ENCODE results near the gene RBMS1. TPM values are rescaled to one million over a fixed set of nuclear protein-coding genes. Genes with fewer than 3 reads are reported as not detected.

The RBMS1 gene
- total and polyA plus RNA-seq, 3 donors from 2014 or later, result 26.8 to 34.7 (median 30.0) TPM

GRCh38 chr2:160390544-160391455 is 102.8 kb downstream of the RBMS1 start:
- intact Hi-C loops (cut with DNase I; ENCODE audit: low total_unique reads), result no loop called here
- Histone ChIP-seq H3K27ac (no peak overlapping the region), H3K9me3 (no peaks in the 10 kb centered on the region), H3K27me3 (no peaks in the 10 kb centered on the region), H3K36me3 (ENCODE audit: low read depth, missing control alignments) (no peaks in the 10 kb centered on the region), H3K4me3 (no peak overlapping the region), H3K4me1 (peaks cover 19% of the 10 kb centered on the region)
- no peak for DNase-seq
- TF ChIP-seq POLR2A (IDR thresholded peaks at IDR 0.05) (no peak), CTCF (IDR thresholded peaks at IDR 0.05) (no peak)
- WGBS, 2 donors, result 82 to 84% methylated on average over 7 of the region's 7 CpGs

GRCh38 chr2:160389875-160390274 is 103.7 kb downstream of the RBMS1 start:
- Histone ChIP-seq H3K4me1 (peaks cover 19% of the 10 kb centered on the region), H3K27me3 (no peaks in the 10 kb centered on the region), H3K36me3 (ENCODE audit: low read depth, missing control alignments) (no peaks in the 10 kb centered on the region), H3K27ac (no peak overlapping the region), H3K9me3 (no peaks in the 10 kb centered on the region), H3K4me3 (no peak overlapping the region)
- no peak for DNase-seq
- intact Hi-C loops (cut with DNase I; ENCODE audit: low total_unique reads), result no loop called here
- no peak for TF ChIP-seq CTCF (IDR thresholded peaks at IDR 0.05)
- no peak for TF ChIP-seq POLR2A (IDR thresholded peaks at IDR 0.05)

GRCh38 chr2:160388464-160389263 is 104.9 kb downstream of the RBMS1 start:
- Histone ChIP-seq H3K4me1 (peaks cover 19% of the 10 kb centered on the region), H3K36me3 (ENCODE audit: low read depth, missing control alignments) (no peaks in the 10 kb centered on the region), H3K4me3 (no peak overlapping the region), H3K9me3 (no peaks in the 10 kb centered on the region), H3K27me3 (no peaks in the 10 kb centered on the region), H3K27ac (peak overlapping the region; percentile 39 to 77)
- 48 to 58% methylated on average over 11 to 12 of the region's 12 CpGs for WGBS, 2 donors
- DNase-seq, result peak; percentile 46
- intact Hi-C loops (cut with DNase I; ENCODE audit: low total_unique reads), result no loop called here
- TF ChIP-seq POLR2A (IDR thresholded peaks at IDR 0.05) (no peak), CTCF (IDR thresholded peaks at IDR 0.05) (no peak)

- no peaks in the 10 kb centered on the region for H3K9me3 ChIP-seq
- 33 to 42% methylated on average over 3 of the region's 3 CpGs for WGBS, 2 donors
- H3K36me3 ChIP-seq (ENCODE audit: low read depth, missing control alignments), result no peaks in the 10 kb centered on the region
- TF ChIP-seq CTCF (IDR thresholded peaks at IDR 0.05), result no peak
- no peak for TF ChIP-seq POLR2A (IDR thresholded peaks at IDR 0.05)
- H3K27ac ChIP-seq, result peak overlapping the region; percentile 39 to 77
- H3K4me3 ChIP-seq, result no peak overlapping the region
- intact Hi-C loops (cut with DNase I; ENCODE audit: low total_unique reads), result no loop called here
- DNase-seq, result peak; percentile 84
- peaks cover 19% of the 10 kb centered on the region for H3K4me1 ChIP-seq
- H3K27me3 ChIP-seq, result no peaks in the 10 kb centered on the region
Measured at GRCh38 chr2:160387558-160388262, 105.9 kb downstream of the RBMS1 start.
